CD4-positive, alpha-beta T cell (primary cell): Measurements from ENCODE around the gene PLXNA2. TPM values are rescaled to one million over a fixed set of nuclear protein-coding genes. Genes with fewer than 3 reads are reported as not detected.

Experiments
- ATAC-seq: fragments of 200-7000 bp; cut with Tn5 transposase; one replicate; pipeline ENCODE4 v1.10.0; 2022; ENCODE audit warnings: mild to moderate bottlenecking; ENCODE audit not compliant: poor library complexity
- CTCF ChIA-PET: fragments of 350-600 bp; sonication (Branson Sonifier 250); formaldehyde crosslinking; loops from one replicate; lab custom pipeline; 2021; ENCODE audit warnings: antibody characterized with exemption, inconsistent platforms; lab: Charles Lee
- POLR2A ChIA-PET: fragments of 350-600 bp; sonication (Branson Sonifier 250); formaldehyde crosslinking; loops from one replicate; lab custom pipeline; 2021; ENCODE audit warnings: antibody characterized with exemption, inconsistent platforms; lab: Charles Lee
- DNase-seq, 14 experiments: peaks; one replicate each; pipeline ENCODE4 v3.0.0-alpha.2; 2013 to 2020; ENCODE audit warnings: mixed read lengths in 2 of 14
- H3K27ac ChIP-seq, 2 donors: one replicate each; pipeline versions ENCODE4 v1.5.1 to v1.7.0; 2013; ENCODE audit warnings: low read length in 2 of 2, low read depth in 1 of 2, mild to moderate bottlenecking in 1 of 2
- H3K27me3 ChIP-seq, 2 experiments: 1 replicate in 1 of 2; 2 replicates in 1 of 2; pipeline versions ENCODE4 v1.6.1 to v1.7.0; 2013; ENCODE audit warnings: low read length in 2 of 2, control low read depth in 1 of 2, mild to moderate bottlenecking in 1 of 2, moderate library complexity in 1 of 2; ENCODE audit not compliant: insufficient read depth in 2 of 2, control insufficient read depth in 1 of 2
- H3K36me3 ChIP-seq: one replicate; pipeline ENCODE4 v1.6.1; 2013; ENCODE audit warnings: low read length, control low read depth; ENCODE audit not compliant: insufficient read depth
- H3K4me1 ChIP-seq: one replicate; pipeline ENCODE4 v1.6.1; 2013; ENCODE audit warnings: low read length, control low read depth; ENCODE audit not compliant: insufficient read depth
- H3K4me3 ChIP-seq: one replicate; pipeline ENCODE4 v1.5.1; 2013; ENCODE audit warnings: mild to moderate bottlenecking, low read length, moderate library complexity
- H3K9me3 ChIP-seq, 2 experiments: 1 replicate in 1 of 2; 2 replicates in 1 of 2; pipeline versions ENCODE4 v1.6.1 to v1.7.0; 2013; ENCODE audit warnings: low read length in 2 of 2, mild to moderate bottlenecking in 2 of 2, control low read depth in 1 of 2, moderate library complexity in 1 of 2; ENCODE audit not compliant: control insufficient read depth in 1 of 2, insufficient read depth in 1 of 2
- H3K27ac Mint-ChIP-seq: one replicate; pipeline ENCODE4 v1.8.0; 2020; ENCODE audit warnings: mixed read lengths
- H3K27me3 Mint-ChIP-seq: one replicate; pipeline ENCODE4 v1.8.0; 2021; ENCODE audit warnings: mixed read lengths
- H3K36me3 Mint-ChIP-seq: one replicate; pipeline ENCODE4 v1.8.0; 2021; ENCODE audit warnings: low read depth, mixed read lengths
- H3K4me1 Mint-ChIP-seq: one replicate; pipeline ENCODE4 v1.8.0; 2021; ENCODE audit warnings: low read depth, mixed read lengths
- H3K4me3 Mint-ChIP-seq: one replicate; pipeline ENCODE4 v1.8.0; 2020; ENCODE audit warnings: mild to moderate bottlenecking, mixed read lengths
- H3K9me3 Mint-ChIP-seq: one replicate; pipeline ENCODE4 v1.8.0; 2020; ENCODE audit warnings: mixed read lengths
- CTCF ChIP-seq: fragments of 200-600 bp; IDR thresholded peaks from one replicate; pipeline ENCODE4 v1.8.0; 2022; ENCODE audit warnings: antibody characterized with exemption, mild to moderate bottlenecking
- intact Hi-C, 2 experiments: fragments of 100-400 bp; cut with DNase I in 1 of 2; cut with micrococcal nuclease in 1 of 2; formaldehyde crosslinking; loops; one replicate each; pipeline versions ENCODE4 v1.15.1 to v1.9.0; 2023 to 2025; cut with DNase I, micrococcal nuclease
- total RNA-seq, 174 experiments: library from RNA in 2 of 174; stranded (reverse) in 2 of 174; gene quantifications; one replicate each; pipeline ENCODE4 v1.2.3 and lab custom pipeline; 2021 to 2026

PLXNA2 gene
- total RNA-seq, 2 experiments from 2014 or later: 0.75 to 0.77 TPM

- Histone ChIP-seq H3K4me3 (no peak overlapping the region), H3K4me1 (no peaks in the 10 kb centered on the region), H3K9me3 (no peaks in the 10 kb centered on the region), H3K36me3 (no peaks in the 10 kb centered on the region), H3K27ac (no peak overlapping the region), H3K27me3 (no peaks in the 10 kb centered on the region)
- intact Hi-C loops: no loop called here
- Mint-ChIP-seq H3K27me3 (peaks cover 5% of the 10 kb centered on the region), H3K9me3 (no peaks in the 10 kb centered on the region), H3K4me1 (peaks cover 7% of the 10 kb centered on the region), H3K27ac (no peak overlapping the region), H3K4me3 (no peak overlapping the region), H3K36me3 (no peaks in the 10 kb centered on the region)
- DNase-seq (no peak), ATAC-seq (no peak)
- TF ChIP-seq CTCF: no peak
- CTCF ChIA-PET: no interaction called here
- POLR2A ChIA-PET: no interaction called here
Observed at GRCh38 chr1:208189183-208189582, 55.0 kb downstream of the PLXNA2 start.

- peaks cover 5% of the 10 kb centered on the region for H3K27me3 Mint-ChIP-seq
- no peak for ATAC-seq
- no peak overlapping the region for H3K4me3 Mint-ChIP-seq
- DNase-seq: no peak
- intact Hi-C loops: no loop called here
- ChIA-PET CTCF (no interaction called here), POLR2A (no interaction called here)
- Histone ChIP-seq H3K27ac (no peak overlapping the region), H3K9me3 (no peaks in the 10 kb centered on the region), H3K27me3 (no peaks in the 10 kb centered on the region), H3K36me3 (no peaks in the 10 kb centered on the region), H3K4me3 (no peak overlapping the region), H3K4me1 (no peaks in the 10 kb centered on the region)
- no peaks in the 10 kb centered on the region for H3K9me3 Mint-ChIP-seq
- no peak for TF ChIP-seq CTCF
- H3K4me1 Mint-ChIP-seq: peaks cover 7% of the 10 kb centered on the region
- H3K36me3 Mint-ChIP-seq: no peaks in the 10 kb centered on the region
- no peak overlapping the region for H3K27ac Mint-ChIP-seq
Observed at GRCh38 chr1:208188607-208189006, 55.6 kb downstream of the PLXNA2 start.

- ATAC-seq (no peak), DNase-seq (no peak)
- Mint-ChIP-seq H3K4me1 (peaks cover 7% of the 10 kb centered on the region), H3K36me3 (no peaks in the 10 kb centered on the region), H3K9me3 (no peaks in the 10 kb centered on the region), H3K27ac (no peak overlapping the region), H3K4me3 (no peak overlapping the region), H3K27me3 (peaks cover 10% of the 10 kb centered on the region)
- no peaks in the 10 kb centered on the region for H3K9me3 ChIP-seq
- TF ChIP-seq CTCF: no peak
- no peaks in the 10 kb centered on the region for H3K27me3 ChIP-seq
- no peak overlapping the region for H3K4me3 ChIP-seq
- H3K4me1 ChIP-seq: no peaks in the 10 kb centered on the region
- H3K36me3 ChIP-seq: no peaks in the 10 kb centered on the region
- ChIA-PET POLR2A (no interaction called here), CTCF (no interaction called here)
- intact Hi-C loops: no loop called here
- no peak overlapping the region for H3K27ac ChIP-seq
Observed at GRCh38 chr1:208187499-208188041, 56.6 kb downstream of the PLXNA2 start.
